ENCODE measurements around the gene EMILIN2. TPM values are rescaled to one million over a fixed set of nuclear protein-coding genes. Genes with fewer than 3 reads are reported as not detected.

Gene EMILIN2
- total and polyA plus RNA-seq, 2 of the 8 experiments (the other 6 are each of a cell fraction or from before 2014, with no cell fraction given) = 6.0 to 7.5 TPM

DNA sequence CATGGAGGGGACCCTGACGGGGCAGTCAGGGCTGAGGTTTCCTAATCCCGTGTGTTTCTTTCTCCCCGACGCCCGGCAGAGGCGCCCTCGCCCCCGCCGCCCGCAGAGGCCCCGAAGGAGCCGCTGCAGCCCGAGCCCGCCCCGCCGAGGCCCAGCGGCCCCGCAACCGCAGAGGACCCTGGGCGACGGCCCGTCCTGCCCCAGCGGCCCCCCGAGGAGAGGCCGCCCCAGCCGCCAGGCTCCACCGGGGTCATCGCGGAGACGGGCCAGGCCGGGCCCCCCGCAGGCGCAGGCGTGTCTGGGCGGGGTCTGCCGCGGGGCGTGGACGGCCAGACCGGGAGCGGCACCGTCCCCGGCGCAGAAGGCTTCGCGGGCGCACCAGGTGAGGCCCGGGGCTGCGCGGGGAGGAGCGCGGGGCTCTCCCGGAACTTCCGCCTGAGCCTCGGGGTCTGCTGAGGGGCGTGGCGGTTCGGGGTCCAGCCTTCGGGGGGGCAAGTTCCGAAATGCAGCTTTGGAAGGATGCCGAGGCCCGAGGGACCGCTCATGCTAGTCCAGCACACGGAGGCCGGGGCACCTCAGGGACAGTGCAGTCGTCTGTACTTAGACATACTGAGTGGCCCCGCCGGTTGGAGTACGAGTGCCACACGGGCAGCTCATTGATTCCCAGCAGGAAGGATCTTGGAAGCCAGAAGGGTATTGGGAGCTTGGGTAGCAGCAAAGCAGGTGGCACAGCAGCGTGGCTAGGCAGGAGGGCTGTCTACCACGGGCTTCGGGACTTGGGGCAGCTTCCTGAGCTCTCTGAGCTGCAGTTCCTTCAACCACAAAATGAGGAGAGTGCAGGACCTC lies 60.1 kb downstream of the EMILIN2 start (continued):
- no peak for TF ChIP-seq EGR1 (IDR thresholded peaks at IDR 0.05; ENCODE audit: borderline replicate concordance, low read depth, low read length)
- peak; percentile 6 for TF ChIP-seq KDM4A (IDR thresholded peaks at IDR 0.05; ENCODE audit: low read depth, low read length, severe bottlenecking)
